Measurements from ENCODE around the gene SMR3B.

Gene SMR3B

GRCh38 chr4:70382691-70383181, at the start of gene SMR3B:
Gene SMR3B (plus strand): TSS chr4:70383131. CDS start chr4:70384511, 1,380 bp downstream.
- no peak for DNase-seq

DNA sequence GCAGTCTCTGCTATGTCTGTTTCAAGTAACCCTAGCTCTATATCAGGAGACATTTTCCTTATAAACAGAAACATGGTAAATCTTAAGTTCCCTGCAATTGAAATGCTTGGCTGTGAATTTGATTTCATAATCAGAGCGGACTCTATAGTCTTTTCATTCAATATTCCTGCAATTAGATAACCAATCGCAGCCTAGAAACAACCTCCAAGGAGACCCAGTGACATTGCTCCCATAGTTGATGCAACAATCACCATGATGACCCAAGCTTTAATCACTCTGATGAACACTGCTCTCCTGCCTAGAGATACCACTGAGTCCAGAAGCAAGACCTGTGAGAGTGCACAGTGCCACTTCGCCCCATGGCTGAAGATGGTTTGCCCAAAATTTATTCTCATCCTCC, 48.2 kb upstream of the SMR3B start, which contains the start of gene CABS1:
TSS of gene CABS1 (plus strand) at position 301 of the 400 bp plus-strand sequence. CDS start at position 360, 59 bp downstream.
- DNase-seq: no peak

DNA sequence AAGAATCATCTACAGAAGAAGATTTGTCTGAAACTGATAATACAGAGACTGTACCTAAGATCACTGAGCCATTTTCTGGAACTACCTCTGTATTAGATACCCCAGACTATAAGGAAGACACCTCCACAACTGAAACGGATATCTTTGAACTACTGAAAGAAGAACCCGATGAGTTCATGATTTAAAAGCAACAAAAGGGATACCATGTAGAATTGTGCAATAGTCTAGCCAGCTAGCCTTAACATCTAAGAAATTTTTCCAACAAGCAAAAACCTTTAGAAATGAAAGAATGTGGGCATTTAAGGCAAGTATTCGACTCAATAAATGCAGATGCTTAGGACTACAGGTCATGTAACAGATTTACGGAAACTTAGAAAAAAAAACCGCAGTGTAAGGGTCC, 46.9 kb upstream of the SMR3B start:
- DNase-seq: no peak

DNA sequence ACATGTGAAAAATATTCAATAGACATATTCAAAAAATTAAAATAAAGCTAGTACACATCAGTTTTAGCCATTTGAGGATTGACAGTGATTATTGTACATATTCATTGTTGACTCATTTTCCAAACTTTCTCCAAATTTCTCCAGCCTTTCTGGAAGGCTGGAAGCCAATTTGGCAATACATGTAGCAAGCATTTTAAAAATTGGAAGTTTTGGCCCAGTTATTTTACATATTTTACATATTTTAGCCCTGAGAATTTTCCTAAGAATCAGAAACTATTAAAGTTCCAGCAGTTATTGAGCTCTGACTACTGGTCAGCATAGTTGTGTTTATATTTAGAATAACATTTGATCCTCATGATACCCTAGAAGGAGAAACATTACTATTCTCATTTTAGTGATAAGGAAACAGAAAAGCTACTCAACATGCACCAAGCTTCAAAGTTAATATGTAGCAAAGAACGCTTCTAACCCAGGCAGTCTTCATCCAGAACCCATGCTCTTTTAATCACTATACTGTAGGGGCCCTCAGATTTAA, 45.0 kb upstream of the SMR3B start:
- DNase-seq: no peak

DNA sequence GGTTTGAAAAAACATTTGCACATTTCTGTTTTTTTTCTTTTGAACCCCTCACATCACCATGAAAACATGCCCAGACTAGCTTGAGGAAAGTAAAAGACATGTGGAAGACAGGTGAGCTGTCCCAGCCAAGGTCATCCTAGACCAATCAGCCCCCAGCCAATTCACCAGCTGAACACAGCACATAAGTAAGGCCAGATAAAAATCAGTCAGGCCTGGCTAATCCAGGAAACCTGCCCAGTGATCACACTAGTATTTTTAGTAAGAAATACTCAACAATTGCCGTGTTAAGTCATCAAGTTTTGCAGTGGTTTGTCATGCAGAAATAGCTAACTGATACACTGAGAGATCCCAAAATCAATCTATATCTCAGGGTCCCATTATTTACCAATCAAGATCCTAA, 26.7 kb upstream of the SMR3B start:
- DNase-seq: no peak

DNA sequence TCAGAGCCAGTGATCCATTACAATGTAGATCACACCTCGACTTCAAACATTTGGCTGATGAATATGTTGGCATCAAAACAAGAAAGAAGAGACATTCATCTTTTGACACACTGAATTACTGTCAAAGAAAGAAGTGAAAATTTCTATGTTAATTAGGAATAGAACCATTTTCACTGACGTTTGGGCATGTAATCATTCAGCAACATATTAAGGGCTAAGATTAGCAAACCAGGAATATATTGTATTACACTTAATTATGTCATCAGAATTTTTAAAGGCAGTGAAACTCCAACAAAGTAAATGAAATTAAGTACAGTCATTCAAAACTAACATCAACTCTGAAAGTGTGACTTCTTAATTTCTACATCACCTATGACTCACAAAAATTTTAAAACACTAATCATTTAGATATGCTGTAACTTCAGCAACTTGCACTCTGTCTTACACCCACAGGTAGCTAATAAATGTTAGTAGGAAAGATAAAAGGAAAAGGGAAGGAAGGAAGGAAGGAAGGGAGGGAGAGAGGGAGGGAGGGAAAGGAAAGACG, 23.7 kb upstream of the SMR3B start:
- DNase-seq: no peak

- DNase-seq: no peak
Observed at GRCh38 chr4:70360460-70360859, 22.5 kb upstream of the SMR3B start, which contains the start of gene SMR3A. Gene SMR3A (plus strand): TSS chr4:70360760. CDS start chr4:70362116, 1,356 bp downstream.

- DNase-seq: no peak
Observed at GRCh38 chr4:70364002-70364401, 18.9 kb upstream of the SMR3B start.

DNA sequence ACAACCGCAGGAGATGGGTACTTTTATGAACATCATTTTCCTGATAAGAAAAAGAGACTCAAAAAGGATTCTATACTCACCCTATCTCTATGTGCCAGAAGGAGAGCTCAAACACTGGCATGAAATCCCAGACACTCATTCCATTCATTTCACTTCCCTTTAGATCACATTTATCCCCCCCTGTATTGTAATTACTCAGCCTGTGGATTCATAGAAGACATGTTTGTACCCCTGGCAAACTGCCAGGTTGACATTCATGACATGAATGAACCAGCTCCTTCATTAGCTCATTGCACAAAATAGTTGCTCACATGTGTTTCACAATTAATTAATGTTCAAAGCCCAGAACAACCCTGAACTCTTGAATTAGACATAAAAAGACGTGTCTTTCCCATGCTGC, 17.5 kb upstream of the SMR3B start:
- no peak for DNase-seq

DNA sequence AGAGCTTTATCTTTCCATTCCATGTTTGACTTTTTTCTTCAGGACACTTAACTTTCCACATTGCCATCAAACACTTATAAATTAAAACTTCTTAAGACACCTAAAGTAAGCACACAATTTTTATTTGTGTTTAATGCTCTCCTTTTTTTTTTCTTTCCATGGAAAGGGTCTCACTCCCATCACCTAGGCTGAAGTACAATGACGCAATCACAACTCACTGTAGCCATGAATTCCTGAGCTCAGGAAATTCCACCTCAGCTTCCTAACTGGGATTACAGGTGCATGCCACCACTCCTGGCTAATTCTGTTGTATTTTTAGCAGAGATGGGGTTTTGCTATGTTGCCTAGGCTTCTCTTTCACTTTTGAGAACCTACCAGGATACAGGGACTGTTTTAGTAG, 15.1 kb upstream of the SMR3B start:
- DNase-seq: no peak

DNA sequence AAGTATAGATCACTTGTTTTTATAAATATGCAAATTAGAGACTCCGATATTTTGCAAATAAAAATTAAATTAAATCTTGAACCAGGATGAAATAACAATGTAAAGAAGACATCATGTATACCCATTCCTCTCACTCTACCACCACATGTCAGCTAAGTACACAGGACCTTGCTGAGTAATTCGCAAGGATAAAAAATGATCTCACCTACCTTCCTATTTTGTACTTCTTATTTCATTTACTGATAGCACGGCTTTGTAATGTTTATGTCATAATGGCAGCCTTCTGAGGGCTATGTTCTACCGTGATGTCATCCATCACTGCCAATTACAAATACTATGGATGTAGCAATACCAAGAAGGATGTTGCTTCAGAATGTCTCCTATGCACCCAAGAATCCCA, 10.9 kb upstream of the SMR3B start:
- no peak for DNase-seq

GRCh38 chr4:70372760-70373159, 10.2 kb upstream of the SMR3B start:
- no peak for DNase-seq

GRCh38 chr4:70380578-70380977, 2.4 kb upstream of the SMR3B start:
- no peak for DNase-seq

- no peak for DNase-seq
Observed at GRCh38 chr4:70392057-70392776, 9.3 kb downstream of the SMR3B start.

GRCh38 chr4:70397580-70397979, 14.6 kb downstream of the SMR3B start, which contains the start of gene OPRPN:
Gene OPRPN (plus strand): TSS chr4:70397940. CDS start chr4:70399286, 1,346 bp downstream.
- no peak for DNase-seq

GRCh38 chr4:70399319-70399718, 16.4 kb downstream of the SMR3B start:
- no peak for DNase-seq

- no peak for DNase-seq
Observed at GRCh38 chr4:70402762-70403161, 19.8 kb downstream of the SMR3B start.

- DNase-seq: no peak
Observed at GRCh38 chr4:70405765-70406164, 22.8 kb downstream of the SMR3B start.

- no peak for DNase-seq
Observed at GRCh38 chr4:70425306-70425705, 42.4 kb downstream of the SMR3B start.

GRCh38 chr4:70426789-70427188, 43.9 kb downstream of the SMR3B start:
- no peak for DNase-seq

GRCh38 chr4:70437197-70437596, 54.3 kb downstream of the SMR3B start:
- DNase-seq: no peak

All from stimulated activated CD4-positive, alpha-beta T cell treated with anti-CD3 and anti-CD28 coated beads, Interleukin-4, amount 100 ng/mL, for 24 hours (primary cell).